Measurements from ENCODE around the gene LAG3.

- TF ChIP-seq CTCF (IDR thresholded peaks at IDR 0.05), result no peak
- TF ChIP-seq POLR2A (IDR thresholded peaks at IDR 0.05), result no peak
Observed at GRCh38 chr12:6778217-6778573, 5.9 kb downstream of the LAG3 start.

All from thyroid gland (tissue), 4 donors.